ENCODE measurements around the gene POLRMT.

GRCh38 chr19:601310-601709, 32.0 kb downstream of the POLRMT start:
- TF ChIP-seq EZH2 (IDR thresholded peaks at IDR 0.05; ENCODE audit: borderline replicate concordance) (no peak), EZH2phosphoT487 (IDR thresholded peaks at IDR 0.05; ENCODE audit: low read depth, severe bottlenecking, unreplicated experiment) (no peak), CTCF (IDR thresholded peaks at IDR 0.05; ENCODE audit: poor library complexity) (no peak)

All from hepatocyte (in vitro differentiated cells).